CD4-positive, alpha-beta T cell (primary cell): ENCODE measurements around the gene LAMC2. TPM values are rescaled to one million over a fixed set of nuclear protein-coding genes. Genes with fewer than 3 reads are reported as not detected.

Source experiments
- ATAC-seq: fragments of 200-7000 bp; cut with Tn5 transposase; one replicate; pipeline ENCODE4 v1.10.0; 2022; ENCODE audit warnings: mild to moderate bottlenecking; ENCODE audit not compliant: poor library complexity
- CTCF ChIA-PET: fragments of 350-600 bp; sonication (Branson Sonifier 250); formaldehyde crosslinking; loops from one replicate; lab custom pipeline; 2021; ENCODE audit warnings: antibody characterized with exemption, inconsistent platforms; lab: Charles Lee
- POLR2A ChIA-PET: fragments of 350-600 bp; sonication (Branson Sonifier 250); formaldehyde crosslinking; loops from one replicate; lab custom pipeline; 2021; ENCODE audit warnings: antibody characterized with exemption, inconsistent platforms; lab: Charles Lee
- DNase-seq, 14 experiments: peaks; one replicate each; pipeline ENCODE4 v3.0.0-alpha.2; 2013 to 2020; ENCODE audit warnings: mixed read lengths in 2 of 14
- H3K27ac ChIP-seq, 2 donors: one replicate each; pipeline versions ENCODE4 v1.5.1 to v1.7.0; 2013; ENCODE audit warnings: low read length in 2 of 2, low read depth in 1 of 2, mild to moderate bottlenecking in 1 of 2
- H3K27me3 ChIP-seq, 2 experiments: 1 replicate in 1 of 2; 2 replicates in 1 of 2; pipeline versions ENCODE4 v1.6.1 to v1.7.0; 2013; ENCODE audit warnings: low read length in 2 of 2, control low read depth in 1 of 2, mild to moderate bottlenecking in 1 of 2, moderate library complexity in 1 of 2; ENCODE audit not compliant: insufficient read depth in 2 of 2, control insufficient read depth in 1 of 2
- H3K36me3 ChIP-seq: one replicate; pipeline ENCODE4 v1.6.1; 2013; ENCODE audit warnings: low read length, control low read depth; ENCODE audit not compliant: insufficient read depth
- H3K4me1 ChIP-seq: one replicate; pipeline ENCODE4 v1.6.1; 2013; ENCODE audit warnings: low read length, control low read depth; ENCODE audit not compliant: insufficient read depth
- H3K4me3 ChIP-seq: one replicate; pipeline ENCODE4 v1.5.1; 2013; ENCODE audit warnings: mild to moderate bottlenecking, low read length, moderate library complexity
- H3K9me3 ChIP-seq, 2 experiments: 1 replicate in 1 of 2; 2 replicates in 1 of 2; pipeline versions ENCODE4 v1.6.1 to v1.7.0; 2013; ENCODE audit warnings: low read length in 2 of 2, mild to moderate bottlenecking in 2 of 2, control low read depth in 1 of 2, moderate library complexity in 1 of 2; ENCODE audit not compliant: control insufficient read depth in 1 of 2, insufficient read depth in 1 of 2
- H3K27ac Mint-ChIP-seq: one replicate; pipeline ENCODE4 v1.8.0; 2020; ENCODE audit warnings: mixed read lengths
- H3K27me3 Mint-ChIP-seq: one replicate; pipeline ENCODE4 v1.8.0; 2021; ENCODE audit warnings: mixed read lengths
- H3K36me3 Mint-ChIP-seq: one replicate; pipeline ENCODE4 v1.8.0; 2021; ENCODE audit warnings: low read depth, mixed read lengths
- H3K4me1 Mint-ChIP-seq: one replicate; pipeline ENCODE4 v1.8.0; 2021; ENCODE audit warnings: low read depth, mixed read lengths
- H3K4me3 Mint-ChIP-seq: one replicate; pipeline ENCODE4 v1.8.0; 2020; ENCODE audit warnings: mild to moderate bottlenecking, mixed read lengths
- H3K9me3 Mint-ChIP-seq: one replicate; pipeline ENCODE4 v1.8.0; 2020; ENCODE audit warnings: mixed read lengths
- intact Hi-C, 2 experiments: fragments of 100-400 bp; cut with DNase I in 1 of 2; cut with micrococcal nuclease in 1 of 2; formaldehyde crosslinking; loops; one replicate each; pipeline versions ENCODE4 v1.15.1 to v1.9.0; 2023 to 2025; cut with DNase I, micrococcal nuclease
- total RNA-seq, 174 experiments: library from RNA in 2 of 174; stranded (reverse) in 2 of 174; gene quantifications; one replicate each; pipeline ENCODE4 v1.2.3 and lab custom pipeline; 2021 to 2026
- TF ChIP-seq, protein P1 (sequence below): fragments of 200-600 bp; IDR thresholded peaks from one replicate; pipeline ENCODE4 v1.8.0; 2022; ENCODE audit warnings: antibody characterized with exemption, mild to moderate bottlenecking

The LAMC2 gene
- total RNA-seq, 2 experiments from 2014 or later = not detected

DNA sequence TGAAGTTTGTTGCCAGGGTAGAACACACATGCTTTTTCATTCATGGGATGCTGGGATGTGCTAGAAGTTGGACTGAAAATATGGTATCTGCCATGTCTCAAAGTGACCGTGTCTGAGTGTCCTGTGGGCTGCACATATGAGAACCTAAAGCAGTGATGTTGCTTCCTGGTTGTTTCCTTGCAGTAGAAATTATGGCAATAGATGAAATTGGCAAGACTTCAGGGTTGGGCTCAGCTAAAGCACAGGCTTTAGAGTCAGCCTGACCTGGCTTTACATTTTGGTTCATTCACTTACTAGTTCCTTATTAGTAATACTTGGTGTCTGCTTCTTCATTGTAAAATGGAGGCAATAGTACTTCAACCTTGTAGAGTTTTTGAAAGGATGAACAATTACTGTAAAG is 2.2 kb downstream of the LAMC2 start:
- Histone ChIP-seq H3K27me3 (peaks cover 14 to 30% of the 10 kb centered on the region in 2 experiments), H3K36me3 (no peaks in the 10 kb centered on the region), H3K4me1 (peaks cover 5% of the 10 kb centered on the region), H3K4me3 (no peak overlapping the region), H3K27ac (no peak overlapping the region), H3K9me3 (peaks cover 0 to 9% of the 10 kb centered on the region in 2 experiments)
- CTCF ChIA-PET = no interaction called here
- Mint-ChIP-seq H3K27me3 (peaks cover 51% of the 10 kb centered on the region), H3K4me1 (no peaks in the 10 kb centered on the region), H3K36me3 (no peaks in the 10 kb centered on the region), H3K4me3 (no peak overlapping the region), H3K27ac (no peak overlapping the region), H3K9me3 (no peaks in the 10 kb centered on the region)
- DNase-seq (no peak), ATAC-seq (no peak)
- TF ChIP-seq, protein P1, sequence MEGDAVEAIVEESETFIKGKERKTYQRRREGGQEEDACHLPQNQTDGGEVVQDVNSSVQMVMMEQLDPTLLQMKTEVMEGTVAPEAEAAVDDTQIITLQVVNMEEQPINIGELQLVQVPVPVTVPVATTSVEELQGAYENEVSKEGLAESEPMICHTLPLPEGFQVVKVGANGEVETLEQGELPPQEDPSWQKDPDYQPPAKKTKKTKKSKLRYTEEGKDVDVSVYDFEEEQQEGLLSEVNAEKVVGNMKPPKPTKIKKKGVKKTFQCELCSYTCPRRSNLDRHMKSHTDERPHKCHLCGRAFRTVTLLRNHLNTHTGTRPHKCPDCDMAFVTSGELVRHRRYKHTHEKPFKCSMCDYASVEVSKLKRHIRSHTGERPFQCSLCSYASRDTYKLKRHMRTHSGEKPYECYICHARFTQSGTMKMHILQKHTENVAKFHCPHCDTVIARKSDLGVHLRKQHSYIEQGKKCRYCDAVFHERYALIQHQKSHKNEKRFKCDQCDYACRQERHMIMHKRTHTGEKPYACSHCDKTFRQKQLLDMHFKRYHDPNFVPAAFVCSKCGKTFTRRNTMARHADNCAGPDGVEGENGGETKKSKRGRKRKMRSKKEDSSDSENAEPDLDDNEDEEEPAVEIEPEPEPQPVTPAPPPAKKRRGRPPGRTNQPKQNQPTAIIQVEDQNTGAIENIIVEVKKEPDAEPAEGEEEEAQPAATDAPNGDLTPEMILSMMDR = no peak
- POLR2A ChIA-PET = no interaction called here
- intact Hi-C loops = no loop called here

DNA sequence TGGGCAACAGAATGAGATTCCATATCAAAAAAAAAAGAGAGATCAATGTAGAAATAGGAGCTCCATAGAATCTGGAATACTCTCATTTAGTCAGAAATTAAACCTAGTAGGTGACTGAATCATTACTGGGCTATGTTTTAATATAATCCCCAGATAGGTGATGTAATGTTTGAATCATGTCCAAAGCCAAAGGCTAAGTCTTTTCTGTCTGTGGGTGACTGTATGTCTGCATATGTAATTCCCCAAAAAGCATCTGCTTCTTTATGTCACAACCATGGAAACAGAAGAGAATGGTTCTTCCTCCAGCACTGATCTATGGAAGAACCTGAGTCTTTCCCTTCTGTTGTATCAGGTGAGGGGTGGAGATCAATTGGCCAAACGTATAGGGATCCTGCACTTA is 5.8 kb downstream of the LAMC2 start:
- no peaks in the 10 kb centered on the region for H3K36me3 Mint-ChIP-seq
- TF ChIP-seq, protein P1 = no peak
- H3K9me3 Mint-ChIP-seq = no peaks in the 10 kb centered on the region
- intact Hi-C loops = no loop called here
- H3K4me3 Mint-ChIP-seq = no peak overlapping the region
- peaks cover 26% of the 10 kb centered on the region for H3K27me3 Mint-ChIP-seq
- Histone ChIP-seq H3K36me3 (no peaks in the 10 kb centered on the region), H3K9me3 (no peaks in the 10 kb centered on the region), H3K27me3 (peaks cover 3 to 9% of the 10 kb centered on the region in 2 experiments), H3K4me1 (peaks cover 5% of the 10 kb centered on the region), H3K4me3 (no peak overlapping the region), H3K27ac (no peak overlapping the region)
- CTCF ChIA-PET = no interaction called here
- H3K4me1 Mint-ChIP-seq = peaks cover 14% of the 10 kb centered on the region
- POLR2A ChIA-PET = no interaction called here
- DNase-seq = no peak
- no peak for ATAC-seq
- no peak overlapping the region for H3K27ac Mint-ChIP-seq

DNA sequence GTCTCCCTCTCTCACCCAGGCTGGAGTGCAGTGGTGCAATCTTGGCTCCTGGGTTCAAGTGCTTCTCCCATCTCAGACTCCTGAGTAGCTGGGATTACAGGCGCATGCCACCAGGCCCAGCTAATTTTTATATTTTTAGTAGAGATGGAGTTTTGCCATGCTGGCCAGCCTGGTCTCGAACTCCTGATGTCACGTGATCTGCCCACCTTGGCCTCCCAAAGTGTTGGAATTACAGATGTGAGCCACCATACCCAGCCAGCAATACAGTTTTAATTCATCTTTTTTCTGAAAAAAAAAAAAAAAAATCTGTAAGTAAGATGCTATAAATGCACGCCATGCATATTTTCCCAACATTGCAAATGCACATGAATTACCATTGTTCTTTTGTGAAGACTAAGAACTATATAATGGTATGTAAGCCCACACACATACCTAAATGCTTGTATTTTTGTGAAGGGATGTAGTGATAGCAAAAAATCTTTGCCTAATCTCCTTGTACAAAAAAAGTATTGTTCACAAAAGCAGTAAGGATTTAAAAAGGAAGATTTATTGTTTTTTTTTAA is 8.0 kb downstream of the LAMC2 start:
- peaks cover 17% of the 10 kb centered on the region for H3K27me3 Mint-ChIP-seq
- H3K36me3 Mint-ChIP-seq = no peaks in the 10 kb centered on the region
- ChIA-PET POLR2A (no interaction called here), CTCF (no interaction called here)
- intact Hi-C loops = no loop called here
- no peak overlapping the region for H3K4me3 Mint-ChIP-seq
- no peaks in the 10 kb centered on the region for H3K36me3 ChIP-seq
- no peak overlapping the region for H3K4me3 ChIP-seq
- H3K27ac Mint-ChIP-seq = no peak overlapping the region
- no peaks in the 10 kb centered on the region for H3K9me3 Mint-ChIP-seq
- H3K4me1 Mint-ChIP-seq = peaks cover 14% of the 10 kb centered on the region
- no peaks in the 10 kb centered on the region for H3K9me3 ChIP-seq
- no peaks in the 10 kb centered on the region for H3K27me3 ChIP-seq
- H3K27ac ChIP-seq = no peak overlapping the region
- H3K4me1 ChIP-seq = peaks cover 5% of the 10 kb centered on the region
- TF ChIP-seq, protein P1 = no peak
- DNase-seq (no peak), ATAC-seq (no peak)
